HFFc6 (cell line): ENCODE measurements around the gene PTPRQ. TPM values are rescaled to one million over a fixed set of nuclear protein-coding genes. Genes with fewer than 3 reads are reported as not detected.

Experiments
- DNase-seq: peaks from one replicate; pipeline ENCODE4 v3.0.0-alpha.2; 2018
- H3K27ac Mint-ChIP-seq: 2 replicates; pipeline ENCODE4 v1.8.0; 2020; ENCODE audit warnings: mild to moderate bottlenecking, mixed read lengths
- H3K27me3 Mint-ChIP-seq: 2 replicates; pipeline ENCODE4 v1.8.0; 2021; ENCODE audit warnings: mild to moderate bottlenecking, moderate library complexity, mixed read lengths; ENCODE audit not compliant: insufficient read depth
- H3K36me3 Mint-ChIP-seq: 2 replicates; pipeline ENCODE4 v1.8.0; 2021; ENCODE audit warnings: low read depth, mixed read lengths
- H3K4me1 Mint-ChIP-seq: 2 replicates; pipeline ENCODE4 v1.8.0; 2020; ENCODE audit warnings: low read depth, mixed read lengths
- H3K4me3 Mint-ChIP-seq: 2 replicates; pipeline ENCODE4 v1.8.0; 2020; ENCODE audit warnings: mild to moderate bottlenecking, moderate library complexity, mixed read lengths
- H3K9me3 Mint-ChIP-seq: 2 replicates; pipeline ENCODE4 v1.8.0; 2020; ENCODE audit warnings: mild to moderate bottlenecking, mixed read lengths
- total RNA-seq, 6 experiments: library from RNA; stranded (reverse); fragmentation: NEBNext Ultra II Directional; extraction: Animal tissue kit (Norgen Biotek cat#: 25700); gene quantifications; 2 replicates in 1 of 6; 3 replicates in 5 of 6; pipeline ENCODE4 v1.2.3, GENCODE V29; 2021
- TF ChIP-seq, protein P1 (sequence below): fragments of 200-600 bp; sonication (generic); IDR thresholded peaks from 2 replicates; pipeline ENCODE4 v1.5.0; 2021; ENCODE audit warnings: antibody characterized with exemption, mild to moderate bottlenecking

Gene PTPRQ
- total RNA-seq, 6 experiments from 2014 or later, result 2.6 to 4.1 (median 3.5) TPM

DNA sequence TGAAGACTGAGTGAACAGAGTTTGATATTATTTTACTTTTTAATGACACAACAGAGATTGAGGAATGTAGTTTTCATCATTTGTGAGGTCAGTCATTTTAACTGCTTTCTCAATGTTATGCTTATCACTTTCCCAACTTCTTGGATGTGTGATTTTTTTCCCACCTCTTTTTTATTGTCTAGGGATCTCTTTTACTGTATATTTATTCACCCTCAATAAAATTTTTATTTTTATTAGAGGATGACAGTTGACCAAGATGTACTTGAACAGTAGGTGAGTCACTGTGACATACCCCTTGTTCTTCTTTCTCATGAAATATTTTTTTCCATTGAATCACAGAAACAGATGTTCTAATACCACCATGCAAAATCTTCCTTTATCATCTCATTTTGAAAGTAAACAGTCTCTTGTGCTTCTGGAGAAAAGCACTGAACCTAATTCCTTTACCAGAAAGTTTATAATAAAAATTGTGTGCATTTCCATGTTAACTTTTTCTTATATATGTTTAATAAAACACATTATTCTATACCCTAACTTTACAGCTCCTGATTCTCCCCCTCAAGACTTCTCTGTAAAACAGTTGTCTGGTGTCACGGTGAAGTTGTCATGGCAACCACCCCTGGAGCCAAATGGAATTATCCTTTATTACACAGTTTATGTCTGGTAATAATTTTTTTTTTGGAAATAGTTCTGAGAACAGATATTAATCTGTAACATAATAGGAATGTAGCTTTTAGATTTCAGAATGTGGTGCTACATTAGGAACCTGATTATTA lies 65.9 kb downstream of the PTPRQ start:
- peaks cover 23% of the 10 kb centered on the region for H3K9me3 Mint-ChIP-seq
- H3K4me1 Mint-ChIP-seq, result peaks cover 42% of the 10 kb centered on the region
- TF ChIP-seq, protein P1, sequence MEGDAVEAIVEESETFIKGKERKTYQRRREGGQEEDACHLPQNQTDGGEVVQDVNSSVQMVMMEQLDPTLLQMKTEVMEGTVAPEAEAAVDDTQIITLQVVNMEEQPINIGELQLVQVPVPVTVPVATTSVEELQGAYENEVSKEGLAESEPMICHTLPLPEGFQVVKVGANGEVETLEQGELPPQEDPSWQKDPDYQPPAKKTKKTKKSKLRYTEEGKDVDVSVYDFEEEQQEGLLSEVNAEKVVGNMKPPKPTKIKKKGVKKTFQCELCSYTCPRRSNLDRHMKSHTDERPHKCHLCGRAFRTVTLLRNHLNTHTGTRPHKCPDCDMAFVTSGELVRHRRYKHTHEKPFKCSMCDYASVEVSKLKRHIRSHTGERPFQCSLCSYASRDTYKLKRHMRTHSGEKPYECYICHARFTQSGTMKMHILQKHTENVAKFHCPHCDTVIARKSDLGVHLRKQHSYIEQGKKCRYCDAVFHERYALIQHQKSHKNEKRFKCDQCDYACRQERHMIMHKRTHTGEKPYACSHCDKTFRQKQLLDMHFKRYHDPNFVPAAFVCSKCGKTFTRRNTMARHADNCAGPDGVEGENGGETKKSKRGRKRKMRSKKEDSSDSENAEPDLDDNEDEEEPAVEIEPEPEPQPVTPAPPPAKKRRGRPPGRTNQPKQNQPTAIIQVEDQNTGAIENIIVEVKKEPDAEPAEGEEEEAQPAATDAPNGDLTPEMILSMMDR, result no peak
- H3K4me3 Mint-ChIP-seq, result peak overlapping the region; percentile 76
- peaks cover 46% of the 10 kb centered on the region for H3K36me3 Mint-ChIP-seq
- peaks cover 2% of the 10 kb centered on the region; the same call in 1 of the 2 replicates for H3K27me3 Mint-ChIP-seq
- DNase-seq, result peak; percentile 78
- peak overlapping the region; percentile 98 for H3K27ac Mint-ChIP-seq

DNA sequence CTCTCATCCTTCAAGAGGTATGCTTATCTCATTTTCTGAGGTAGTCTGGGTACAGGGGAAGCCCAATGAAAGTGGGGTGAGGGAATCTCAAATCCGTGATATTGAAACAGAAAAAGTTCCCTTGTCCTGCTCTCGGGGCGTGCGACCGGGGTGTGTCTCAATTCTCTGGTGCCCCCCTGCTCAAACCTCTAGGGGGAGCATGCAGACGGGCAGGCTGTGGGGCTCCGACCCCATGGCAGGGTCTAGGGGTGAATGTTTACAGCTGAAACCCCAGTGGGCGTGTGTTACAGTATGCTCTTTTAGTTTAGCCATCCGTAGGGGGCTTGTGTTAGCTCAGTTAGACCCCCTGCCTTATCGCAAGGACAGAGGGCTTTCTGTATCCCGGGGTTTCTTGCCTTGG lies 68.7 kb downstream of the PTPRQ start:
- peaks cover 2% of the 10 kb centered on the region; the same call in 1 of the 2 replicates for H3K27me3 Mint-ChIP-seq
- peaks cover 50% of the 10 kb centered on the region for H3K36me3 Mint-ChIP-seq
- H3K9me3 Mint-ChIP-seq, result peaks cover 26% of the 10 kb centered on the region
- DNase-seq, result no peak
- TF ChIP-seq, protein P1, result peak; percentile 23; the same call in 1 of the 2 replicates
- H3K4me1 Mint-ChIP-seq, result peaks cover 54% of the 10 kb centered on the region
- no peak overlapping the region for H3K27ac Mint-ChIP-seq
- H3K4me3 Mint-ChIP-seq, result no peak overlapping the region

DNA sequence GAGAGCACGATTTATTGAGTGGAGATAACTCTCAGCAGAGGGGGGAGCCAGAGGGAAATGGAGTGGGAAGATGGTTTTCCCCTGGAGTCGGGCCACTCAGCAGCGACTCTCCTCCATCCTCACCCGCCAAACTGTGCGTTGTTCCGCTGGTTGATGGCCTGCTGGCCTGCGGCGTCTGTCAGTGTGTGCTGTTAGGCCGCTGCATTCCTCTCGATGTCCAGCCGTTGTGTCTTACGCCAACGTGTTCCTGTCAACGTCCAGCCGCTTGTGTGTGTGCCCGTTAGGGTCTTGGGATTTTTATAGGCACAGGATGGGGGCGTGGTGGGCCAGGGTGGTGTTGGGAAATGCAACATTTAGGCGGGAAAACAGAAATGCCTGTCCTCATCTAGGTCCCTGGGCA lies 69.2 kb downstream of the PTPRQ start:
- Mint-ChIP-seq H3K4me3 (no peak overlapping the region), H3K27me3 (peaks cover 2% of the 10 kb centered on the region; the same call in 1 of the 2 replicates), H3K9me3 (peaks cover 30% of the 10 kb centered on the region), H3K36me3 (peaks cover 50% of the 10 kb centered on the region), H3K4me1 (peaks cover 50% of the 10 kb centered on the region), H3K27ac (no peak overlapping the region)
- DNase-seq, result no peak
- TF ChIP-seq, protein P1, result no peak; the same call in 1 of the 2 replicates

DNA sequence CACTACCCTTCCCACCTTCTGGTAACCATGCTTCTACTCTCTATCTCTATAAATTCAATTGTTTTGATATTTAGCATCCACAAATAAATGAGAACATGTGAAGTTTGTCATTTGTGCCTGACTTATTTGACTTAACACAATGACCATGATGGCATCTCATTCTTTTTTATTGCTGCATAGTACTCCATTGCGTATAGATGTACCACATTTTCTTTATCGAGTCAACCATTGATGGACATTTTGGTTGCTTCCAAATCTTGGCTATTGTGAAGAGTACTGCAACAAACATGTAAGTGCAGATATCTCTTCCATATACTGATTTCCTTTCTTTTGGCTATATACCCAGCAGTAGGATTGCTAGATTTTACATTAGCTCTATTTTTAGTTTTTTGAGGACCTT lies 73.6 kb downstream of the PTPRQ start:
- H3K27me3 Mint-ChIP-seq, result peaks cover 2% of the 10 kb centered on the region; the same call in 1 of the 2 replicates
- no peak overlapping the region for H3K27ac Mint-ChIP-seq
- peaks cover 29% of the 10 kb centered on the region for H3K9me3 Mint-ChIP-seq
- DNase-seq, result no peak
- no peak overlapping the region for H3K4me3 Mint-ChIP-seq
- H3K4me1 Mint-ChIP-seq, result peaks cover 14% of the 10 kb centered on the region
- H3K36me3 Mint-ChIP-seq, result peaks cover 43% of the 10 kb centered on the region
- TF ChIP-seq, protein P1, result no peak

DNA sequence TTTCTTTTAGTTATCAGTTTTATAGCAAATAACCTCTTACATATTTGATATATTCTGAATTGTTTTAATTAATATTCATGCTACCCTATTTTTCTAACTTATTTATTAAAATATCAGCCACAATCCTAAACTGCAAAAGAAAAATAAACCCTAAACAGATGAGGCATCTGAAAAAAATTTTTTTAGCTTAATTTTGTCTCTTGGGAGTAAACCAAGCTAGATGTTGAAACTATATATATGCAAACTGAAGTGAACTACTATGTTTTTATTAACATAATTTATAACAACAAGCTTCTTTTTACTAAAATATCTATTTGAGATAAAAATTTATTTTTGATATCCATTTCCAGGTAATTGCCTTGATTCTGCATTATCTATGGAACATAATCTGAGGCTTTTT lies 87.6 kb downstream of the PTPRQ start:
- H3K9me3 Mint-ChIP-seq, result no peaks in the 10 kb centered on the region
- no peak for DNase-seq
- H3K4me1 Mint-ChIP-seq, result peaks cover 22% of the 10 kb centered on the region
- TF ChIP-seq, protein P1, result no peak
- H3K36me3 Mint-ChIP-seq, result 0 out of 2 replicates have a peak, but pooled peaks cover 5% of the 10 kb centered on the region
- H3K4me3 Mint-ChIP-seq, result no peak overlapping the region
- no peaks in the 10 kb centered on the region for H3K27me3 Mint-ChIP-seq
- H3K27ac Mint-ChIP-seq, result no peak overlapping the region
